ENCODE results near the gene TRIM9.

DNA sequence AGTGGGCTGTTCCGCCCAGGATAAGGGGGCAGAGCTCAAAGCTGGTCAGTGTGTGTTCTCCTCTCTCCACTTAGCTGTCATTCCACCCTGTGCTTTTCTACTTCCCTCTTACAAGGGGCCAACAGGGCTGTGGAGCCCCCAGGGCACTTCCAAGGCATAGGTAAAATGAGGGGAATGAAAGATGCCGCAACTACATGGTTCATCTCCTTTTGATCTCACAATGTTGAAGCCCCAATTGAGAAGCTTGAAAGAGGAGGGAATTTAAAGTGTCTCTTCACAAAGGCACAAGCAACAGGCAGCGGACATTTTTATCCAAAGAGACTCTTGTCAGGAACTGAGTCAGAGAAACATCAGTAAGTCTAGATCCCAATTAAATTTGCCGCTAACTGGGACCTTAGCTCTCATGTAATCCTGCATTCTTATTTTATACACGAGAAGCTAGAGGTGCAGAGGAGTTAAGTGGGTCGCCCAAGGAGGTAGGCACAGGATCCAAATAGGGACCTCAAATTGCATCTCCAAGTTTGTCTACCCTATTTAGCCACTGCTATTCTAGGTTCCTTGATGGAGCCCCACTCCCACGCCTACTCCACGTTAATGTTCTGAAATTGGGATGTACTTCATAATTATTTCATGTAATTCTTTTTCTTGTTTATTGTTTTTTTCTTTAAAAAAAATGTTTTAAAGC lies 20.1 kb downstream of the TRIM9 start:
- no peak for TF ChIP-seq RAD51 (IDR thresholded peaks at IDR 0.05; ENCODE audit: borderline replicate concordance, low read depth)
- TF ChIP-seq BCOR (IDR thresholded peaks at IDR 0.05) = no peak
- no peak for TF ChIP-seq PBX2 (CRISPR knock-in tag; IDR thresholded peaks at IDR 0.05; ENCODE audit: low read depth)
- no peak for TF ChIP-seq PBX2 (tag; conservative IDR thresholded peaks at IDR 0.05; ENCODE audit: low read depth)
- no peak for TF ChIP-seq EZH2 (IDR thresholded peaks at IDR 0.05; ENCODE audit: borderline replicate concordance, low read depth, low read length)
- TF ChIP-seq REST (IDR thresholded peaks at IDR 0.05; ENCODE audit: borderline replicate concordance) = no peak
- no peak for TF ChIP-seq REST (CRISPR knock-in tag; IDR thresholded peaks at IDR 0.05; ENCODE audit: low read depth)
- no peak for TF ChIP-seq GABPB1 (CRISPR knock-in tag; IDR thresholded peaks at IDR 0.05)
- TF ChIP-seq ZBTB49 (CRISPR knock-in tag; IDR thresholded peaks at IDR 0.05; ENCODE audit: borderline replicate concordance) = no peak
- TF ChIP-seq RB1 (IDR thresholded peaks at IDR 0.05; ENCODE audit: low read depth) = no peak
- TF ChIP-seq, protein P1, sequence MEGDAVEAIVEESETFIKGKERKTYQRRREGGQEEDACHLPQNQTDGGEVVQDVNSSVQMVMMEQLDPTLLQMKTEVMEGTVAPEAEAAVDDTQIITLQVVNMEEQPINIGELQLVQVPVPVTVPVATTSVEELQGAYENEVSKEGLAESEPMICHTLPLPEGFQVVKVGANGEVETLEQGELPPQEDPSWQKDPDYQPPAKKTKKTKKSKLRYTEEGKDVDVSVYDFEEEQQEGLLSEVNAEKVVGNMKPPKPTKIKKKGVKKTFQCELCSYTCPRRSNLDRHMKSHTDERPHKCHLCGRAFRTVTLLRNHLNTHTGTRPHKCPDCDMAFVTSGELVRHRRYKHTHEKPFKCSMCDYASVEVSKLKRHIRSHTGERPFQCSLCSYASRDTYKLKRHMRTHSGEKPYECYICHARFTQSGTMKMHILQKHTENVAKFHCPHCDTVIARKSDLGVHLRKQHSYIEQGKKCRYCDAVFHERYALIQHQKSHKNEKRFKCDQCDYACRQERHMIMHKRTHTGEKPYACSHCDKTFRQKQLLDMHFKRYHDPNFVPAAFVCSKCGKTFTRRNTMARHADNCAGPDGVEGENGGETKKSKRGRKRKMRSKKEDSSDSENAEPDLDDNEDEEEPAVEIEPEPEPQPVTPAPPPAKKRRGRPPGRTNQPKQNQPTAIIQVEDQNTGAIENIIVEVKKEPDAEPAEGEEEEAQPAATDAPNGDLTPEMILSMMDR (IDR thresholded peaks at IDR 0.05 in 2 of 3, conservative IDR thresholded peaks at IDR 0.05 in 1 of 3; ENCODE audit: insufficient read depth in 2 of 3, low read depth in 1 of 3, low read length in 3 of 3) = no peak
- no peak for TF ChIP-seq MYBL2 (IDR thresholded peaks at IDR 0.05; ENCODE audit: low read depth)
- no peak for TF ChIP-seq MYBL2 (CRISPR knock-in tag; IDR thresholded peaks at IDR 0.05; ENCODE audit: borderline replicate concordance)
- no peak for TF ChIP-seq HNRNPK (IDR thresholded peaks at IDR 0.05; ENCODE audit: low read depth, low read length, poor library complexity, severe bottlenecking)
- TF ChIP-seq MTA1 (IDR thresholded peaks at IDR 0.05; ENCODE audit: borderline replicate concordance) = no peak
- no peak for TF ChIP-seq ATF1 (CRISPR knock-in tag; IDR thresholded peaks at IDR 0.05)
- no peak for TF ChIP-seq ATF1 (tag; IDR thresholded peaks at IDR 0.05)

Data from K562 (cell line).